ENCODE results near the gene MACROD1.

The MACROD1 gene

DNA sequence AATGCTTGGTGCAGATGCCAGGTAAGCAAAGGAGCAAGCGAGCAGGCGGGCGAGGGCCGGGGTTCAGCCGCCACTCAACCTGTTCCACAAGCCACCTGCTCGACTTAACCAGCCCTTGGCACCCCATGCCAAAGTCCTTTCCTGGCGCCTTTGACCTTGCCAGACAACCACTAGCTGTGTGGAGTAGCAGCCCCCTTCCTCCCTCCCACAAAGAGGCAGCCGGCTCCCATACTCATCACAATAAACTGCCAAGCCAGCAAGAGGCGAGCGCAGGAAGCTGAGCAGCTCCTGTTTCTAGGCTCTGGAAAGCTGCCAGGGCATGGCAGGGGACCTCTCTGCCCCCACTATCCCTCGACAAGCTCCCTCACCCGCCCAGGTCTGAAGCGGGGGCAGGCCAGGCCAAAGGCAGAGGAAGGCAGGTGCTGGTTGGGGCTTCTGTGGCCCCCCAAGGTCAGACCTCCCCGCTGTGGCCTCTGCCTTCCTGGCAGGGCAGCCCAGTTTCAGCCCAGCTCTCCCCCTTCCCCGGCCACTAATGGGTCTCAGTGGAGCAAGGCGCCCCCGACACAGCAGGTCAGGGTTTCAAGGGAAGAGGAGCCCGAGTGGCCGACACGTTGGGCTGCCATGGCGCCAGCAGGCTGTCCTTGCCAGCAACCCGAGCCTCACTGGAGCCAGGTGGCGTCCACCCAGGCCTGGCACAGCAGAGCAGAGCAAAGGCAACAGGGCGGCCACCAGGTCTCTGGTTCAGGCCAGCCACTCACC, 15.3 kb downstream of the MACROD1 start:
- DNase-seq: no peak

DNA sequence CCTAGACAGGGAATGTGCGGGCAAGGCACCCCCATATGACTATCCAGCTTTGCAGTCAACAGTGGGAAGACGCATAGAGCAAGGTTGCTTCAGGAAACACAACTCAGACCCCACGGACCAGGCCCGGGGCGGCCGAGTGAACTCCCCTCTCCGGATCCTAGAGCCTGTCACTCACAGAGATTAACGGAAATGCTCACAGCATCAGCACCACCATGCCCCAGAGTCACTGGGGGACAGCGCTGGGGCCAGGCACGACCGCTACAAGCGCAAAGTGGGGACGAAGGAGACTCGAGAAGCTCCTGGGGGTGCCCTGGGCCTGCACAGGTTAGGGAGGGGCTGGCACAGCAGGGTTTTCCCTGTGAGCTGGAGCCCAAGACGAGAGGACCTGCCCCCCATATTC, 15.9 kb downstream of the MACROD1 start:
- no peak for DNase-seq

DNA sequence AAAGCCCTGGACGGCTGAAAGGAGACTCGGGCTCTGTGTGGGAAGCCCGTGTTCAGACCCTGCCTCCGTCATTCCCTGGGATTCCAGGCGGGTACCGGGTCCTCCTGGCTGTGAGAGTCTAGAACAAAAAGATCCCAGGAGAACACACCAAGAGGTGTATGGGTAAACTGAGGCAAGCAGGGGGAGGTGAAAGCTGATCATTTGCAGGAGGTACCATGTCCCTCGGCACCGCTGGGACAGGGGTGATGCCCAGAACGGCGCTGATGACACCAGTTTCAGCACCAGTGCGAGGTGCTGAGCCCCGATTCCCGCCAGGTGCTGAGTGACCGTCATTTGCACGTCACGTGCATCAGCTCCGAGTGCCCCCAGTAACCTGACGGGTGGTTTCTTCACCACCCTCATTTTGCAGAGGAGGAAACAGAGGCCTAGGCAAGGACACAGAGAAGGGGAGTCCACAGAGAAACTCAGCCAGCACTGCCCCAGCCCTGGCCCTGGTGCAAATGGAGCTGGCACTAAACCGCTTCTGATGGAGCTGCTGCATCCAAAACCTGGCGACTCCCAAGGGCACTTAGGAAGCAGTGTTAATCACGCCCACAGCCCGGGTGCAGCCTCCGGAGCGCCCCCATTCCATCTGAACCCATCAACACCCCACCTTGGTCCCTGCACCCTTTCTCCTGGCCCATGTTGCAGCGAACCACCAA, 16.8 kb downstream of the MACROD1 start:
- no peak for DNase-seq

DNA sequence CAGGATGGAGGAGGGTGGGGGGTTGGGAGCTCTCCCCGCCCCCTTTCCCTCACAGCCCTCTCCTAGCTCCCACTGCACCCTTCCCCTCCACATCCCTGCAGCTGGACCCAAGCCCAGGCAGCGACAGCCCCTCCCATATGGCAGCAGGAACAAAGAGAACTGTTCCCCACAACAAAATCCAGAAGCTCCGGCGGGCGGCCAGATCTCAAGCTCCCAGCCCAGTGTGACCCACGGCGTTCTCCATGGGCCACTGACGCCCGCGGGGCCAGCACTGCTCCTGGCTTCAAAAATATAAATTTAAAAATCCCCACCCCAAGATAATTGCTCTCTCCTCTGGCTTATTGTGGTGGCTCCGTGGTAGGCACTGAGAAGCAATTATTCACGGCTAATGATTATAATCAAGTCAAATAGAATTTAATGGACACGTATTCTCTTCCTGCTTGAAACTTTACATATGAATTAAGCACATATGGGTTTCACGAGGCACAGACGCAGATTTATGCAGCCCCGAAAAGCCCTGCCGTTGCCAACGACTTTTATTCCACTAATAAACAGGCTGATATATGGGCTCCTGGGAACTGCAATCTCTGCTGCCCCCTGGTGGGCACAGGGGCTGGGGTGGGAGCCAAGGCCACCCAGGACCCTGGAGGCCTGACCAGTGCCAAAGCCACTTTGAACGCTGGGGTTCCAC, 17.5 kb downstream of the MACROD1 start:
- peak; percentile 77 for DNase-seq

DNA sequence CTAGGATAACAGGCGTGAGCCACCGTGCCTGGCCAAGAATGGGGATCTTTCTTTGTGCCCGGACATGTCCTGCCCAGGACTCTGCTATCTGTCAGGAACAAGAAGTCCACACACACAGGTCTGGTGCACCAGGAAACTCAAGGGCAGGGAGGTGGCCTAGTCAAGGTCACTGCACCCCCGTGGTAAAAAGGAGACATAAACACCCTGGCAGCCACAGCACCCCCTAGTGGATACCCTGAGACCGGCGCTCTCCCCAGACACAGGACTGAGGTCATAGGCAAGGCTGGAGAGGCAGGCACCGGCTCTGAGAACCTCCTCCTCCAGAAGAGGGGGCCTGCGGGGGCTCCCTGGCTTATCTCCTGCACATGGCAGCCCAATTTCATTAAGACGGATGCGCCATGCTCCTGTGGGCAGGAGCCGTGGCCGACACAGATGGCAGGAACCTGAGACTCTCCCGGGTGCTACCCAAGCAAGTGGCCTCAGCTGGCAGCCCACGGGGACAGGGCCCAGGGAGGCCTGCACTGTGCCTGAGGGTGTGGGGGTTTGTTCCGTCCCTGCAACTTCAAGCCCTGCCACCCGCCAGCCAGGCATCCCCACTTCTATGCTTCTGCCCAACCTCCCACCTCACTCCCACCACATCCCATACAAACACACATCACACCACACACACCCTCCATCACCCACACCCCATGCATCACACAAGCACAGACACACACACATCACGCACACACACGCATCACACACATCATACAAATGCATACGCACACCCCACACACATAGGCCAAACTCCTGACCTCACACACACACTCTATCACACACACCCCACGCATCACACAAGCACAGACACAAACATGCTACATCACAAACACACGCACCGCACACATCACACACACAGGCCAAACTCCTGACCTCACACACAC, 19.6 kb downstream of the MACROD1 start:
- DNase-seq: peak; percentile 73

DNA sequence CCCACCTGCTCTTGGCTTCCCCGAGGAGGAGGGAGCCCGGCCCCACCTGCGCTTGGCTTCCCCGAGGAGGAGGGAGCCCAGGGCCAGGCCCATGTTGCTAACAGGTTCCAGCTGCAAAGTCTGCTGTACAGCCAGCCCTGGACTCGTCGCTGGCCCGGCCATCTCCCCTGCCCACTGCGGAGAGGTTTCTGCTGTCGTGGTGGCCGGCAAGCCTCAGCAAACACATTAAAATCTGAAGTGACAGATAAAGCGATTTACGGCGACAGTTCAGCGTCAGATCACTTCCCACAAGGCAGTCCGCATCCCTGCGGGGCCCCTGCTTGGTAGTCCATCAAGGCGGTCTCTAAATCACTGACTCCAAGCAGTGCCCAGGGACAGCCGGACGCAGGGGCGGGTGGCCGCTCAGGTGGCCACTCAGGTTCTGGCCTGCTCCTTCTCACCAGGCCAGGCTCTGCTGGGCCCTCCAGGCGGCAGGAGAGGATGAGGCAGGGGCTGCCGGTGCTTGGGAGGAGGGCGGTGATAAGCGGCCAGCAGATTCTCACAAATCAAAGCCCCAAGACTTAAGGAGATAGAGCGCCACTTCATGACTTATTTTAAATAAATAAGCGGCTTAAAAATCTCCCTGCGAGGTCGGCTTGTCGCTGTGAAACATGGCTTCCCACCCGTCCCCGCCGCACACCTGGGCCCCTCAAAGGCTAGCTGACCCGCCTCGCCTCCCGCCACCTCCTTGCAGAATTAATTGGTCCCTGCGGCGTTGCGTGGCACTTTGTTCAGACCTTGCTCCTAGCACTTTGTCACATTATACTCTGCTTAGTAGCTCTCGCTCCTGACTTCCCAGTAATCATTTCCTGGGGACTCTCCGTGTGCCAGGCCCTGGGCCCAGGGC, 21.1 kb downstream of the MACROD1 start:
- DNase-seq: no peak

DNA sequence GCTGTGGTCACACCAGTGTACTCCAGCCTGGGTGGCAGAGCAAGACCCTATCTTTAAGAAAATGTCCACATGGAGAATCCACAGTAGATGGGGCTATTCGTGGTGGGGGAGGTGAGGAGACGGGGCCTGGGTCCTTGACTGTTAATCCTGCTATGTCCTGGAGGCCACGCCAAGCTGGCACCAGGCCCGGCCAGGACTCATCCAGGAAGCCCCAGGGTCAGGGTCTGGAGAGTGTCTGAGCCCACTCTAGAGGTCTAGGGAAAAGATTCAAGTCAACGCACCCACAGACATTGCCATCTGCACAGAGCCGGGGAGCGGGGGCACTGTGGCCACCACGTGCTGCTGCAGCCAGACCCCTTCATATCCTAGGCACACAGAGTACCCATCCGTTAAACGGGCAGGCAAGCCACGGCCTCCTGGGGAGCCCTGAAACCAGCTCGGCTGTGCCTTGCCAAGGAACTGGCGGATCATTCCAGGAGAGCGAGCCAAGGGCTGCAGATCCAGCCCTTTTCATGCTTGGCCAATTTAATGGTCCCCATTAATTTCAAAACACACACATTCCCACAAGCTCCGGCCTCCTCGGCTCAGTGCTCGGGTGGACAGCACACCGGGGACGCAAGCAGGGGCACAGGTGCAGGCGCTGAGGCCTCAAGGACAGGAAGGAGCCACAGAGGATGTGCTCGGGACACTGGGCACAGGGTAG, 24.7 kb downstream of the MACROD1 start:
- DNase-seq: no peak

DNA sequence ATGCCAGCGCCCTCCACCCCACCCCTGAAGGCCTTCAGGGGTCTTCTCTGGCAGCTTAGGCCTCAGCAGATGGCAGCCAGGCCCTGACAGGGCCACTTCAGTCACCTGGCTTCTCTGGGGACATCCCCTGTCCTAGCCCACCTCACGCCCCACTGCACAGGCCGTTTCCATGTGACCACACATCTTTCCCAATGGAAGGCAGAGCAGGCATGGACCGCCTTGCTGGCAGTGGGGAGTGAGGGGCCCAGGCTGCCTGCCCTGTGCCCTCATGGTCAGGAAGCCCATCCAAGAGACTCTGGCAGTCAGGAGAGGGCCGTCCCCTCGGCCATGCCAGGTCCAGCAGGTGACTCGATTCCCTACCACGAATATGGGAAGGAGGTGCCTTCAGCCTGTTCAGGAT, 25.8 kb downstream of the MACROD1 start:
- no peak for DNase-seq

DNA sequence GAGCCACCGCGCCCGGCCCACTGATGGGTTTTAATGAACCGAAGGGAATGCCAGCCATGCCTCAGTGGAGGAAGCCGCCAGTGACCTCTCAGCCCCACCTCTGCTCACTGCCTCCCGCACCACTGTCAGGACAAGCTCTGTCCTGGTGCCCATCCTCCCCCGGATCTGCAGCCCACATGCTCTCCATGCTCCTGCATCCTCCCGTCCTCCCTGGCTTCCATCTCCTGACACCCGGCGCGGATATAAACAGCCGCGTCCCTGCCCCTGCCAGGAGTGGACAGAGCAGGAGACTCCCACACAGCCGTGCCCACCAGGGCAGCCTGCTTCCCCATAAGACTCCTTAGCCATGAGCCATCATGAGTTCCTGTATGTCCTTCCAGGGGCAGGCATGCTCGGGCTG, 26.9 kb downstream of the MACROD1 start:
- no peak for DNase-seq

DNA sequence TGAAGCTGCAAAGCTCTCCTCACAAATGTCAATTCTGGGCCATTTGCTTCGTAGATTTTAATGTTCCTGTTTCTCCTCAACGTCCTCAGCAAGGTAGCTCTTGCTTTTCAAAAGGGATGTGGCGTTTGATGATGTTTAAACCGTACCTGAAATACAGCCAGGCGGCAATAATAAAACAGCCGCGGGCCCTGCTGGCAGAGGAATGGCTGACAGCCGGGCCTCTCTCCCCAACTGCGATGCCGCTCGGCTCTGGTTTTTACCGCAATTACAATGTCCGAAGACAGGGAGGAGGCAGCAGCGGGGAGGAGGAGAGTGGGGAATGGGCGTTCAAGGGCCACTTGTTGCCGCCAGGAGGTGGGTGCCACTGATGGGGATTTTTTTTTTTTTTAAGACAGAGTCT, 27.5 kb downstream of the MACROD1 start:
- DNase-seq: no peak

DNA sequence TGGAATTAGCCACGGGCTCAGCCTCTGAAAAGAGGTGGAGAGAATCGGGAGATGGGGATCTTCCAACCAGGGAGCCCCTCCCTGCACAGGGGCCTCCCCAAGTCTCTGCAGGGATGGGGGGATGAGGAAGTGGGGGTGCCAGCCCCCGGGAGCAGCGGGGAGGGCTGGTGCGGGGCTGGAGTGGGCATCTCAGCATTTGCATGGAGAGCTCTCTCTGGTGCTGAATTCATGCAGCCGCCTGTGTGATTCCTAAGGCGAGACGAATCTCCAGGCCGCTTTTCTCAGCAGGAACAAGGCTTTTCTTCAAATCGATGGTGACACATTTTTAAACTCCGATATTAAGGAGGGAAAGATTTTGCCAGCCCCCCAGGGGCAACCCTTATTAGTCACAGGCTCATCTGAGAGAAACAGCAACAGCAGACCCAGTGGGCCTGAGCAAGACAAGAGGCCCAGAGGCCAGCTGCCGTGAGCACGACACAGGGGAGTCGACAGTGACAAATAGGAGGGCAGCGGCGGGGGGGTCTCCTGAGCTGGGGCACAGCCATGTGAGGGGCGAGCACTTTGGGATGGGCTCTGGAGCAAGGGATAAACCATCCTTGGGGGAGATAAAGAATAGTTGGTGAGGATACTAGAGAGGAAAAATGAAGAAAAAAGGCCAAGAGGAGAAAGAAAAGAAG, 29.0 kb downstream of the MACROD1 start:
- DNase-seq: no peak

DNA sequence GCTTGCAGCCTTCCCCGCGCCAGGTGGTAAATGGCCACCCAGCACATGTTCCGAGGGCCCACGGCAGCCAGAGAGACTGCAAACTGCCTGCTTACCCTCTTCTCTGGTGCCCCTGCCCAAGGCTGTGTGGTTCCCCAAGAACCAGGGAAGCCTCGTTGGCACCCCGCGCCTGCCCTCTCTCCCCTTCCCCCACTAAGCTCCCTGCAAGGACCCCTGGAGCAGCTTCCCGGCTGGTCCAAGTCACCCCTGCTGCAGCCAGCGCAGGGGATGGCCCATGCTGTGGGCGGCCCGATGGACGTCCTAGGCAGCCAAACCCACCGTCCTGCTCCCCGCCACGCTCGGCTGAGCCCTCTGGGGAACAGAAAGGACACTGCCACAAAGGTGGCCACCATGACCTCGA, 30.2 kb downstream of the MACROD1 start:
- DNase-seq: no peak

DNA sequence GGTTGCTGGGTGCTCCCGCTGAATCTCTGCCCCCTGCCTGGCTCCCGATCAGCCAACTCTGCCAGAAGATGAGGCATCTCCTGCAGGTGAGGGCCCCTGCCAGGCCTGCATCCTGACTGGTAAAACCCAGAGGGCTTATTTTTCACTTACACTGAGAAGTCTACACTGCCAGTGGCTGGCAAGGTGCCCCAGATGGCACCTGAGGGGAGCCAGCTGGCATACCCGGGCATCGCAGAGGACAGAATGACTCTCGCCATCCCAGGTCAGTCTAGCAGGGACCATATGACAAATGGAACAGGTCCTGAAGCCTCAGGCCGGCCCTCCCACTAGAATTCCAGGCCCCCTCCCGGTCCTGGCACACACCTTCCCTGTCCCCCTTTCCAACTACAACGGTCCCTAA, 30.9 kb downstream of the MACROD1 start:
- no peak for DNase-seq

DNA sequence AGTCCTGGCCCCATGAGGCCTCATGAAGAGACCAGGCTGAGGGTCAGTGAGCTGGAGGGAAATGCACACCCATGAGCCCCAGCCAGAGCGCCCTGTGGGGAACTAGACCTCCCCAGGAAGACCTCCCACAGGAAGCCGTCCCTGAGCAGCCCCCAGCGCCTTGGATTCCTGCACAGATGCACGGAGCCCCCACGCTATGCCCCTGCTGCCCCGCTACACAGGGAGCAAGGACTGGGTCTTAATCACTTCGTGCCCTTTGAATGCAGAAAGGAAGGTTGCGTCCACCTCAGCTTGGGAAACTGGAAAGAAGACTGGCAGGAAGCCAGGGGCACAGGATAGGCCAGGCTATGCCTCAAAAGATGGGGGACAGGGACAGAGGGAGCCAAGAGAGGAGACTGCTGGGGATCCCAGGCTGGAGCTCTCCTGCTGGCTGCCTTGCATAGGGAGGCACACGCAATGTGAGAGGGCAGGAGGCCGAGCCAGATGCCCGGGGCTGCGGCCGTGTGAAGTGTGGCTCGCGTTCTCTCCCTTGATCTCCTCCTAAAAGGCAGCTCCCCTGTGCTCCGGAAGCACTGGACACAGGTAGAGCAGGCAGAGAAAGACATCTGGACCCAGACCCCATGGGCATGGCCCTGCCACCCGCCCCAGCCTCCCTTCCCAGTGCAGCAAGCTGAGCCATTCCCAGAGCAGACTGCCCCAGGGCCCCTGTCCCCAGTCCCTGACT, 32.8 kb downstream of the MACROD1 start:
- DNase-seq: no peak

DNA sequence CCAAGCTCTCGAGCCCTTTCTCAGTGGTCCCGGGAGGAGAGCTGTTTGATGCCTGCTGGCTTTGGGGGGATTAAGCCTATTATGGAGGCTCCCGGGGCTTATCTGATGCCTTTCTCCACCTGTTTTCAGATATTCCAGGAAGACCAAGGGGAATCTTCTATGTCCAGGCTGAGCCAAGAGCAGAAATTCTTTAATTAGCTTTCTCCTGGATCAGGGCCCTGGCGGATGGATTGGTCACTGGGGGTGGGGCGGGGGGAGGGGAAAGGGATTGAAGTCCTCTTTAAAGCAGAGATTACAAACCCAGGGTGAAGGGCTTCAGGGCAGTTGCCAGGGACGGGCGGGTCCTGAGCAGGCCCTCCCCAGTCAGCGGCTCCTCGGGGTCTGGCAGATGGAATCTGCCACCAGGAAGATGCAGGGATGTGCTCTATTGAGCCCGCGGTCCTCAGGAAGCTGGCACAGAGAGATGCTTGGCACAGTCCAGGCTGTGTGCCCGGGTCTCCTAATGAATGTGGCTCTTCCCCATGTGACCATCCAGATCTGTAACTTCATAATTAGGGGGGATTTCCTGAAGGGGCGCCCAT, 33.6 kb downstream of the MACROD1 start:
- DNase-seq: no peak

DNA sequence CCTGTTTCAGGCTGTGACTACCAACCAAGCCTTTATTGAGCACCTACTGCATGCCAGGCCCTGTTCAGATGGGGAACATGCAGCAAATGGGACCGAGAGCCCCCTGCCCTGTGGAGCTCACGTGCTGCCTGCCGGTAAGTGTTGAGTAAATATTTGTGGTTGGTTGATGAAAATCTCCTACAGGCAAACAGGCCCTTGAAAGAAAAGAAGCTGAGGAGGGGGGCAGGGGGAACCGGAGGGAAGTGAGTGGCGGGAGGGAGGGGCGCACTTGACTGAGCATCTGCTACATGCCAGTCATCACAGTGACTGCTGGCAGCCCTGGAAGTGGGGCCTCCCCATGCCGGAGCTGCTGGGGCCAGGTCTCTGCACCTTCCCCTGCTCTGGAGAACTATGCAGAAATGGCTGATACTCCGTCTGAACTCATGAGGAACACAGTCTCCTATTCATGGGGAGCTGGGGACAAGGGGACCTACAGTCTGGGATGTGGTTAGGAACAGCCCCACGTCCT, 34.2 kb downstream of the MACROD1 start:
- no peak for DNase-seq

DNA sequence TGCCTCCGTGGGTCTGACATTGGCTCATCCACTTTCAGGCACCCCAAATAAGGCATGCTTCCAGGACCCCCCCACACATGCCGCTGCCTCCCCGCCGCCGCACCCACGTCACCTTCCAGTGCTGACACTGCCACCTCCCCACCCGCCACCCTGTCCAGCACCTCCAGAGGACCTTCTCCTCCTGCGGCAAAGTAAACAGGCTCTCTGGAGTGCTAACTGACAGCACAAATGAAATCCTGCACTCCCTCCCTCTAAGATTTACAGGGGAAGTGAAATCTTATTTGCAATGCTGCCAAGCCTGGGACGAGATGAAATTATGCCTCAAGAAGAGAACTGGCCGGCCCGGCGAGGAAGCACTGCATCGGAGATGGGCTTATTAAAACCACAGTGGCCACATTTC, 35.3 kb downstream of the MACROD1 start:
- no peak for DNase-seq

DNA sequence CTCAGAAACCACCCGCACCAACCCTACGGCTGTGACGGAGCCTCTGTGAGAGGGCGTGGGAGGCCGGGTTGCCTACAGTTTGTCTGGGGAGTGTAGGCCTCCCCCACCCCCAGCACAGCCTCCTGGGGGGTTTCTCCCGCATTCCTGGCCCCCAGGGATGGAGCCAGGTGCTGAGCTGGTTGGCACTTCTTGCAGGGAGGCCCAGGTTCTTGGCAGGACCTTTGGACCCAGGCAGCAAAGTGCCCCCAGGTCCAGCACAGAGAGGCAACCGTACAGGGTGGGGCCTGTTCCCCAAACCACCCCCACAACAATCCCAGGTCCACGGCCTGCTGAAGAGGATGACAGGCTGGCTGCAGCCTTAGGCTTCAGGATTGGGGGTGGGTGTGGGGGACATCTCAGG, 36.5 kb downstream of the MACROD1 start:
- DNase-seq: no peak

DNA sequence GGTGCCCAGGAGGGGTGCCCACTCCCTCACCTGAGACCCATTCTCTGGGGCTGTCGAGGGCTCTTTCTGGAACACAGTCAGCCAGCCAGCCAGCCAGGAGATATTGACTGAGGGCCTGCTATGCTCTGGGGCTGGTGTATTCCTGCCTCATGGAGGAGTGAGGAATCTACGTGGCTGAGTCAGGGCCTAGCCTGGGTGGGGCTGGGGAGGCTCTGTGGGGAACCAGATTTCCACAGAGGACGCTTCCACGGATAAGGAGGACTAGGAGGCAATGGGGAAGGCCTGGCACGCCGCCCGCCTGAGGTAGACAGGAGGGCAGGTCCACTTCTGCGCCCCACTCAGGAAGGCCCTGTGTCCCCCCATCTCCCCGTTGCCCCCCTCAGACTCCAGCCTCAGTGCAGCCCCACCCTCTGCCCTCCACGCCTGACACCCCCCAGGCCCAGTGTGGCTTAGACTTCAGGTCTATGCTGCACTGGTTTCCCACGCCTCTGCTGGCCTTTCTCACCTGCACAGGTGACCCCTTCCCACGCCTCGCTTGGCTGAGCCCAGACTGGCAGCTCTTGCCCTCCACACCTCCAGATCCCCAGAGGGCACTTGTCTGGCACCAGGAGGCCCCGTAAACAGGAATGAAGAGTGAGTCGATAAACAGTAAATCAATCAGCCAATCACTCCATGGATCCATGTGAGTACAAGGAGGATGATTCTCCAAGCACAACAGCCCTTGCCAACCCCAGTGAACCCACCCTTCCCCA, 37.5 kb downstream of the MACROD1 start:
- no peak for DNase-seq

Measured in OCI-M1 (cell line).